H9 (cell line): Measurements from ENCODE around the gene TUBG1. TPM values are rescaled to one million over a fixed set of nuclear protein-coding genes. Genes with fewer than 3 reads are reported as not detected.

ENCODE experiments used
- DNase-seq: peaks from one replicate; pipeline ENCODE4 v3.0.0-alpha.2; 2017
- H2AFZ ChIP-seq: one replicate; pipeline ENCODE4 v1.6.1; 2013; ENCODE audit warnings: mild to moderate bottlenecking, low read length, control low read depth, moderate library complexity
- H2AK5ac ChIP-seq: 2 replicates; pipeline ENCODE4 v1.6.1; 2013; ENCODE audit warnings: low read length, control low read depth, mixed read lengths; ENCODE audit not compliant: insufficient read length
- H2BK120ac ChIP-seq: one replicate; pipeline ENCODE4 v1.6.1; 2013; ENCODE audit warnings: low read depth, mild to moderate bottlenecking, low read length, control low read depth, inconsistent platforms; ENCODE audit not compliant: poor library complexity, severe bottlenecking
- H2BK12ac ChIP-seq: 2 replicates; pipeline ENCODE4 v1.6.1; 2013; ENCODE audit warnings: low read length, control low read depth, mixed read lengths, low read depth; ENCODE audit not compliant: insufficient read length
- H2BK15ac ChIP-seq: 2 replicates; pipeline ENCODE4 v1.6.1; 2013; ENCODE audit warnings: low read depth, low read length, control low read depth
- H2BK20ac ChIP-seq: one replicate; pipeline ENCODE4 v1.6.1; 2013; ENCODE audit warnings: low read depth, mild to moderate bottlenecking, low read length, control low read depth, inconsistent platforms; ENCODE audit not compliant: poor library complexity, severe bottlenecking
- H2BK5ac ChIP-seq: 2 replicates; pipeline ENCODE4 v1.6.1; 2013; ENCODE audit warnings: low read length, control low read depth, mixed read lengths; ENCODE audit not compliant: insufficient read length
- H3K14ac ChIP-seq: 2 replicates; pipeline ENCODE4 v1.6.1; 2013; ENCODE audit warnings: low read length, control low read depth; ENCODE audit not compliant: insufficient read depth
- H3K18ac ChIP-seq: 2 replicates; pipeline ENCODE4 v1.6.1; 2013; ENCODE audit warnings: low read depth, mild to moderate bottlenecking, mixed read lengths, low read length, control low read depth; ENCODE audit not compliant: insufficient read length
- H3K23ac ChIP-seq: 2 replicates; pipeline ENCODE4 v1.6.1; 2013; ENCODE audit warnings: low read length, control low read depth, mixed read lengths, low read depth; ENCODE audit not compliant: insufficient read length
- H3K23me2 ChIP-seq: 2 replicates; pipeline ENCODE4 v1.6.1; 2013; ENCODE audit warnings: low read depth, mild to moderate bottlenecking, mixed read lengths, low read length, control low read depth; ENCODE audit not compliant: insufficient read length, poor library complexity, severe bottlenecking
- H3K27ac ChIP-seq: 2 replicates; pipeline ENCODE4 v1.5.1; 2013; ENCODE audit warnings: low read length, control low read depth, mixed read lengths, low read depth; ENCODE audit not compliant: insufficient read length
- H3K27me3 ChIP-seq: 2 replicates; pipeline ENCODE4 v1.6.1; 2013; ENCODE audit warnings: low read length, control low read depth, inconsistent platforms; ENCODE audit not compliant: insufficient read depth
- H3K4ac ChIP-seq: 2 replicates; pipeline ENCODE4 v1.6.1; 2013; ENCODE audit warnings: low read depth, mild to moderate bottlenecking, control low read depth, inconsistent platforms, low read length, moderate library complexity
- H3K4me1 ChIP-seq: 2 replicates; pipeline ENCODE4 v1.6.1; 2013; ENCODE audit warnings: low read length, control low read depth, inconsistent platforms; ENCODE audit not compliant: insufficient read depth
- H3K4me2 ChIP-seq: 2 replicates; pipeline ENCODE4 v1.6.1; 2013; ENCODE audit warnings: low read length, control low read depth, mixed read lengths; ENCODE audit not compliant: insufficient read length, insufficient read depth
- H3K56ac ChIP-seq: 2 replicates; pipeline ENCODE4 v1.6.1; 2013; ENCODE audit warnings: low read depth, mild to moderate bottlenecking, mixed read lengths, low read length, control low read depth; ENCODE audit not compliant: insufficient read length
- H3K79me1 ChIP-seq: 2 replicates; pipeline ENCODE4 v1.6.1; 2013; ENCODE audit warnings: low read depth, mild to moderate bottlenecking, moderate library complexity, low read length, control low read depth, inconsistent platforms; ENCODE audit not compliant: insufficient read depth, poor library complexity, severe bottlenecking
- H3K79me2 ChIP-seq: 2 replicates; pipeline ENCODE4 v1.6.1; 2013; ENCODE audit warnings: low read length, control low read depth, inconsistent platforms; ENCODE audit not compliant: insufficient read depth
- H3K9ac ChIP-seq: 2 replicates; pipeline ENCODE4 v1.6.1; 2013; ENCODE audit warnings: low read length, control low read depth, mixed read lengths; ENCODE audit not compliant: insufficient read length; ENCODE audit errors: extremely low read depth
- H3K9me3 ChIP-seq: one replicate; pipeline ENCODE4 v1.6.1; 2013; ENCODE audit warnings: low read depth, low read length, inconsistent platforms; ENCODE audit not compliant: control insufficient read depth
- H3T11ph ChIP-seq: one replicate; pipeline ENCODE4 v1.6.1; 2013; ENCODE audit warnings: mild to moderate bottlenecking, low read length, control low read depth, inconsistent platforms
- H4K20me1 ChIP-seq: one replicate; pipeline ENCODE4 v1.6.1; 2013; ENCODE audit not compliant: control insufficient read depth, insufficient read length, insufficient read depth
- H4K5ac ChIP-seq: 2 replicates; pipeline ENCODE4 v1.6.1; 2013; ENCODE audit warnings: low read depth, mild to moderate bottlenecking, mixed read lengths, low read length, control low read depth; ENCODE audit not compliant: insufficient read length
- H4K8ac ChIP-seq: replicated peaks from 2 replicates; pipeline ENCODE4 v1.6.1; 2013; ENCODE audit warnings: low read length, control low read depth, mixed read lengths, low read depth; ENCODE audit not compliant: insufficient read length
- H4K91ac ChIP-seq: 2 replicates; pipeline ENCODE4 v1.6.1; 2013; ENCODE audit warnings: low read depth, mild to moderate bottlenecking, moderate library complexity, mixed read lengths, low read length, control low read depth; ENCODE audit not compliant: insufficient read length
- H3K27ac Mint-ChIP-seq, 3 experiments: 2 replicates in 2 of 3; 3 replicates in 1 of 3; pipeline ENCODE4 v1.8.0; 2020 to 2021; ENCODE audit warnings: mixed read lengths in 3 of 3, mild to moderate bottlenecking in 1 of 3, moderate library complexity in 1 of 3
- H3K27me3 Mint-ChIP-seq: 2 replicates; pipeline ENCODE4 v1.8.0; 2021; ENCODE audit warnings: low read depth, mild to moderate bottlenecking, moderate library complexity, mixed read lengths
- H3K36me3 Mint-ChIP-seq, 3 experiments: 2 replicates in 2 of 3; 3 replicates in 1 of 3; pipeline ENCODE4 v1.8.0; 2020 to 2021; ENCODE audit warnings: low read depth in 3 of 3, mixed read lengths in 3 of 3; ENCODE audit not compliant: insufficient read depth in 1 of 3
- H3K4me1 Mint-ChIP-seq, 2 experiments: 2 replicates each; pipeline ENCODE4 v1.8.0; 2020; ENCODE audit warnings: mixed read lengths in 2 of 2
- H3K4me3 Mint-ChIP-seq, 2 experiments: 2 replicates in 1 of 2; 3 replicates in 1 of 2; pipeline ENCODE4 v1.8.0; 2020 to 2021; ENCODE audit warnings: mild to moderate bottlenecking in 2 of 2, mixed read lengths in 2 of 2, moderate library complexity in 1 of 2
- H3K9me3 Mint-ChIP-seq, 2 experiments: 2 replicates in 1 of 2; 3 replicates in 1 of 2; pipeline ENCODE4 v1.8.0; 2020; ENCODE audit warnings: mild to moderate bottlenecking in 2 of 2, mixed read lengths in 2 of 2, moderate library complexity in 1 of 2
- WGBS: extraction: QIAGEN DNeasy Blood & Tissue Kit; methylation state at CpG from one replicate; pipeline ENCODE4 v1.1.7; 2013; ENCODE audit warnings: missing lambda C conversion rate, low lambda C conversion rate, mixed read lengths; ENCODE audit not compliant: insufficient read length; ENCODE audit errors: extremely low coverage; 5-methylcytosine and 5-hydroxymethylcytosine counted together
- total RNA-seq: library from RNA; stranded (reverse); gene quantifications from 2 replicates; pipeline ENCODE4 v1.2.1, GENCODE V29; 2021
- TF ChIP-seq, protein P1 (sequence below): fragments of 200-600 bp; sonication (generic); conservative IDR thresholded peaks from 3 replicates; pipeline ENCODE4 v1.8.0; 2021; ENCODE audit warnings: antibody characterized with exemption, mild to moderate bottlenecking

Gene TUBG1
- total RNA-seq, 1 experiment from 2014 or later, result 122 TPM

- no peak overlapping the region for H3K56ac ChIP-seq
- H3K23me2 ChIP-seq, result peaks cover 6% of the 10 kb centered on the region
- no peak overlapping the region for H2BK120ac ChIP-seq
- no peak overlapping the region for H2BK12ac ChIP-seq
- no CpG with 5 or more reads among the region's 14 CpGs for WGBS
- H3T11ph ChIP-seq, result no peak overlapping the region
- no peak overlapping the region for H3K4ac ChIP-seq
- H3K4me2 ChIP-seq, result no peak overlapping the region
- DNase-seq, result no peak
- H3K9ac ChIP-seq, result no peak overlapping the region
- H2BK15ac ChIP-seq, result no peak overlapping the region
- no peak overlapping the region for H2AFZ ChIP-seq
- H4K5ac ChIP-seq, result no peak overlapping the region
- peaks cover 2% of the 10 kb centered on the region; the same call in 1 of the 2 replicates for H3K79me2 ChIP-seq
- H4K91ac ChIP-seq, result no peak overlapping the region
- H2AK5ac ChIP-seq, result no peak overlapping the region
- no peak overlapping the region for H2BK20ac ChIP-seq
- H3K36me3 Mint-ChIP-seq, result peaks cover 32 to 80% (median 73%) of the 10 kb centered on the region in 3 experiments
- no peak overlapping the region for H3K14ac ChIP-seq
- TF ChIP-seq, protein P1, sequence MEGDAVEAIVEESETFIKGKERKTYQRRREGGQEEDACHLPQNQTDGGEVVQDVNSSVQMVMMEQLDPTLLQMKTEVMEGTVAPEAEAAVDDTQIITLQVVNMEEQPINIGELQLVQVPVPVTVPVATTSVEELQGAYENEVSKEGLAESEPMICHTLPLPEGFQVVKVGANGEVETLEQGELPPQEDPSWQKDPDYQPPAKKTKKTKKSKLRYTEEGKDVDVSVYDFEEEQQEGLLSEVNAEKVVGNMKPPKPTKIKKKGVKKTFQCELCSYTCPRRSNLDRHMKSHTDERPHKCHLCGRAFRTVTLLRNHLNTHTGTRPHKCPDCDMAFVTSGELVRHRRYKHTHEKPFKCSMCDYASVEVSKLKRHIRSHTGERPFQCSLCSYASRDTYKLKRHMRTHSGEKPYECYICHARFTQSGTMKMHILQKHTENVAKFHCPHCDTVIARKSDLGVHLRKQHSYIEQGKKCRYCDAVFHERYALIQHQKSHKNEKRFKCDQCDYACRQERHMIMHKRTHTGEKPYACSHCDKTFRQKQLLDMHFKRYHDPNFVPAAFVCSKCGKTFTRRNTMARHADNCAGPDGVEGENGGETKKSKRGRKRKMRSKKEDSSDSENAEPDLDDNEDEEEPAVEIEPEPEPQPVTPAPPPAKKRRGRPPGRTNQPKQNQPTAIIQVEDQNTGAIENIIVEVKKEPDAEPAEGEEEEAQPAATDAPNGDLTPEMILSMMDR, result no peak
- H3K18ac ChIP-seq, result no peak overlapping the region
- H3K9me3 Mint-ChIP-seq, result no peaks in the 10 kb centered on the region
- no peak overlapping the region for H3K27ac ChIP-seq
- H3K9me3 ChIP-seq, result no peaks in the 10 kb centered on the region
- H3K79me1 ChIP-seq, result no peaks in the 10 kb centered on the region
- no peaks in the 10 kb centered on the region for H3K27me3 ChIP-seq
- no peak overlapping the region for H4K8ac ChIP-seq
- peaks cover 2% of the 10 kb centered on the region; the same call in 1 of the 2 replicates for H3K4me1 ChIP-seq
- no peaks in the 10 kb centered on the region for H4K20me1 ChIP-seq
- peak overlapping the region in 2 of 3 experiments; percentile 18 to 93; a peak in 2 of 7 replicates for H3K27ac Mint-ChIP-seq
- peaks cover 2% of the 10 kb centered on the region; the same call in 1 of the 2 replicates for H3K27me3 Mint-ChIP-seq
- H2BK5ac ChIP-seq, result no peak overlapping the region
- peaks cover 9 to 13% of the 10 kb centered on the region in 2 experiments for H3K4me1 Mint-ChIP-seq
- no peak overlapping the region for H3K23ac ChIP-seq
- H3K4me3 Mint-ChIP-seq, result peak overlapping the region; percentile 96 to 97; a peak in 3 of 5 replicates
These were observed 41.0 kb upstream of the TUBG1 start for GRCh38 chr17:42568341-42569111.
